Measurements from ENCODE around the gene TGM1. TPM values are rescaled to one million over a fixed set of nuclear protein-coding genes. Genes with fewer than 3 reads are reported as not detected.

TGM1 gene
- total and polyA plus RNA-seq, 2 donors (not counting 1 experiment from before 2014, with no cell fraction given): 0.83 to 1.4 TPM

DNA sequence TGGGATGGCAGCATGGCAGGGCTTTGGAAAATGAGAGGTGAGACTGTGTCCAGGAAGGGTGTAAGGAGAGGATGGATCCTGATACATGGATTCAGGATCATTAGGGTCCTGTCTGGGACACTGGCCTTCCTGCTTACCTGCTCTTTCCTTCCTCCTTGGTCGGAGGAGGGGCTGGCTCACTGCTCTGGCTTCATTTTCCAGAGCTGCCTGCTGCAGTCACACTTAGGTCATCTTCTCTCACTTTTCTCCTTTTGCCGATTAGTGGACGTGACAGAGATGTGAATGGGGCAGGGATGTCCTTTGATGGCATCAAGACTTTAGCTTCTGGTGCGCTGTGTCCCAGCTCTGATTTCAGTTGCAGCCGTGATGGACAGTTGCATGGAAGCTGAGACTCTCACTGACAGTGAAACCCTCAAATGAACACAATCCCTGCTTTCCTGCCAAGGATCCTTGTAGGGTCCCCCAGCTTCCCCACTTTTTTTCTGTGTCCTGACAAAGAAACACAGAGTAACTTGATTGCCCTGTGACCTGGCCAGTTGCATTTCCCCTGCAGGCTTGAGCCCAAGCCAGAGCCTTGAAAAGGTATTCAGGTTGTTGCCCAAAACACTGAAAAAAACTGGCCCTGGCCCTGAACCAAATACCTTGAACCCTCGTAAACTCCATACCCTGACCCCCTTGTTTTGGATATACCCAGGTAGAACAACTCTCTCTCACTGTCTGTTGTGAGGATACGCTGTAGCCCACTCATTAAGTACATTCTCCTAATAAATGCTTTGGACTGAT lies 45.6 kb upstream of the TGM1 start:
- H3K27me3 ChIP-seq (ENCODE audit: control insufficient read depth, insufficient read depth, low read length): no peaks in the 10 kb centered on the region
- no peak overlapping the region for H3K4me2 ChIP-seq (ENCODE audit: extremely low read depth, insufficient read depth, low read length)
- H3K4me3 ChIP-seq (replicated peaks in 1 of 4; ENCODE audit: control extremely low read depth in 1 of 4, insufficient read depth in 1 of 4, low read depth in 3 of 4, low read length in 4 of 4): no peak overlapping the region
- peaks cover 12% of the 10 kb centered on the region for H3K4me1 ChIP-seq (ENCODE audit: control insufficient read depth, extremely low read depth, insufficient read depth, low read length)
- no peaks in the 10 kb centered on the region for H3K9me3 ChIP-seq (ENCODE audit: control insufficient read depth, insufficient read depth, low read depth, low read length)
- H3K79me2 ChIP-seq (ENCODE audit: control insufficient read depth, insufficient read depth, low read length): no peaks in the 10 kb centered on the region
- no peak overlapping the region for H2AFZ ChIP-seq (ENCODE audit: low read length)
- H4K20me1 ChIP-seq (ENCODE audit: control insufficient read depth, extremely low read depth, insufficient read depth, low read length): no peaks in the 10 kb centered on the region
- DNase-seq (ENCODE audit: low read depth in 2 of 2): no peak
- TF ChIP-seq EZH2 (IDR thresholded peaks at IDR 0.05; ENCODE audit: low read length, missing control alignments): no peak
- TF ChIP-seq, protein P1, sequence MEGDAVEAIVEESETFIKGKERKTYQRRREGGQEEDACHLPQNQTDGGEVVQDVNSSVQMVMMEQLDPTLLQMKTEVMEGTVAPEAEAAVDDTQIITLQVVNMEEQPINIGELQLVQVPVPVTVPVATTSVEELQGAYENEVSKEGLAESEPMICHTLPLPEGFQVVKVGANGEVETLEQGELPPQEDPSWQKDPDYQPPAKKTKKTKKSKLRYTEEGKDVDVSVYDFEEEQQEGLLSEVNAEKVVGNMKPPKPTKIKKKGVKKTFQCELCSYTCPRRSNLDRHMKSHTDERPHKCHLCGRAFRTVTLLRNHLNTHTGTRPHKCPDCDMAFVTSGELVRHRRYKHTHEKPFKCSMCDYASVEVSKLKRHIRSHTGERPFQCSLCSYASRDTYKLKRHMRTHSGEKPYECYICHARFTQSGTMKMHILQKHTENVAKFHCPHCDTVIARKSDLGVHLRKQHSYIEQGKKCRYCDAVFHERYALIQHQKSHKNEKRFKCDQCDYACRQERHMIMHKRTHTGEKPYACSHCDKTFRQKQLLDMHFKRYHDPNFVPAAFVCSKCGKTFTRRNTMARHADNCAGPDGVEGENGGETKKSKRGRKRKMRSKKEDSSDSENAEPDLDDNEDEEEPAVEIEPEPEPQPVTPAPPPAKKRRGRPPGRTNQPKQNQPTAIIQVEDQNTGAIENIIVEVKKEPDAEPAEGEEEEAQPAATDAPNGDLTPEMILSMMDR (conservative IDR thresholded peaks at IDR 0.05 in 1 of 2, IDR thresholded peaks at IDR 0.05 in 1 of 2; ENCODE audit: low read depth in 1 of 2, low read length in 2 of 2): no peak
- H3K36me3 ChIP-seq (ENCODE audit: control insufficient read depth, insufficient read depth, low read length): peaks cover 11% of the 10 kb centered on the region
- H3K27ac ChIP-seq (ENCODE audit: insufficient read depth, low read length): no peak overlapping the region
- H3K9ac ChIP-seq (ENCODE audit: insufficient read depth, low read length): no peak overlapping the region

DNA sequence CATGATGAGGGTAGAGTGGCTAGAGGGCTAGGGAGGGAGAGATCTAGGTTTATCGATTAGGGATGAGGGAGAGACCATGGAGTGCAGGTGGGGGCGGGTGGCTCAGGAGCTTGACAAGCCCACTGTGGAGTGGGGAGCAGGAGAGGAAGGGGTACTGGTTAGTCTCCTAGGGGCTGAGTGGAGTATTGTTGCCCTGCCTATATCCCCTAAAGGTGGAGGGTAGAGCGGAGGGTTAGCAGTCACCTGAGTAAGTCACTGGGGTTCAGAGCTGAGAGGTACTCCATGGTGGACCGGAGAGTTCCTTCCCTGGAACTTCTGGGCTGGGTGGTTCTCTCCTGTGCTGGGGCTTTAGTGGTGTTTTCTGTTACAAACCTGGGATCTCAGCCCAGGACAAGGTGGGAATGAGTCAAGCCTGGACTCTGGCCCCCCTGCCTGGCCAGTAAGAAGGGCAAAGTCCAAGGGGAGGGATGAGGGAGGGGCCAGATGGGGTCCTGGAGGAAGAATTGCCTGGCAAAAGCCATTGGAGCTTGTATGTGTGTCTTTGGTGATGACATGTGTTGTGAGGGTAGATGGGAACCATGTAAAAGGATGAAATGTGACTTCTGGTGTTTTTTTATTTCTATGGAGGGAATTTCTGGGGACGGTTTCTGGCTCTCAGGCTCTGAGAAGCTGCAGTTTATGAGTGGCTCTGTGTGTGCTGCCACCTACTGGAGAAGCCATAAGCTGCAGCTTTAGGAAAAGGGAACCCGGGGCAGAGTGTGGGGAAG lies 44.8 kb upstream of the TGM1 start, which contains the start of gene CIDEB:
Gene CIDEB, minus strand, starts transcription at position 403 of the 767 bp plus-strand sequence. Its CDS starts 119 bp downstream, at position 284.
- Histone ChIP-seq H3K4me2 (ENCODE audit: extremely low read depth, insufficient read depth, low read length) (no peak within 1 kb of the TSS), H3K9ac (ENCODE audit: insufficient read depth, low read length) (no peak within 1 kb of the TSS), H3K27ac (ENCODE audit: insufficient read depth, low read length) (no peak within 1 kb of the TSS), H3K27me3 (ENCODE audit: control insufficient read depth, insufficient read depth, low read length) (no peaks in the 10 kb centered on the region), H3K79me2 (ENCODE audit: control insufficient read depth, insufficient read depth, low read length) (no peaks in the 10 kb centered on the region), H3K36me3 (ENCODE audit: control insufficient read depth, insufficient read depth, low read length) (peaks cover 13% of the 10 kb centered on the region), H3K4me3 (replicated peaks in 1 of 4; ENCODE audit: control extremely low read depth in 1 of 4, insufficient read depth in 1 of 4, low read depth in 3 of 4, low read length in 4 of 4) (no peak within 1 kb of the TSS), H2AFZ (ENCODE audit: low read length) (no peak within 1 kb of the TSS), H3K9me3 (ENCODE audit: control insufficient read depth, insufficient read depth, low read depth, low read length) (no peaks in the 10 kb centered on the region), H4K20me1 (ENCODE audit: control insufficient read depth, extremely low read depth, insufficient read depth, low read length) (no peaks in the 10 kb centered on the region), H3K4me1 (ENCODE audit: control insufficient read depth, extremely low read depth, insufficient read depth, low read length) (peaks cover 9% of the 10 kb centered on the region)
- no peak for TF ChIP-seq EZH2 (IDR thresholded peaks at IDR 0.05; ENCODE audit: low read length, missing control alignments)
- TF ChIP-seq, protein P1 (conservative IDR thresholded peaks at IDR 0.05 in 1 of 2, IDR thresholded peaks at IDR 0.05 in 1 of 2; ENCODE audit: low read depth in 1 of 2, low read length in 2 of 2): peak; percentile 94 to 97
- DNase-seq (ENCODE audit: low read depth in 2 of 2): peak; percentile 22 to 53

DNA sequence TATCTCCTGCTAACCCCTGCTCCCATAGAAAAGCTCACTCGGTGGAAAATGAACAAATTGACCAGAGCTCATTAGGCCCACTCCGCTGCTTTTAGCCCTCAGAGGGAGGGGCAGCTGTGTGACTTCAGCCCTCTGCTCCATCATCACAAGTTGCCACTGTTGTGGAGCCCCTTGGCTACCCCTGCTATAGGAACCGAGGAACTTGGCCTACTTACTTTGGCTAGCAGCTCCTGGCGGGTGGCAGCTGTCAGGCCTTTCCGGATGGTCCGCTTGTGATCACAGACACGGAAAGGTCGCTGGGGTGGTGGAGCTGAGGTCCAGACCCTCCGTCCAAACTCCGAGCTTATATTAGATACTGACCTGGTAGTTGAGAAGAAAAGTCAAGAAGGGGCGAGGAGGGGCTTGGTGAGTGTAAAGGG lies 44.2 kb upstream of the TGM1 start:
- no peak overlapping the region for H3K27ac ChIP-seq (ENCODE audit: insufficient read depth, low read length)
- no peak overlapping the region for H3K4me2 ChIP-seq (ENCODE audit: extremely low read depth, insufficient read depth, low read length)
- no peaks in the 10 kb centered on the region for H3K79me2 ChIP-seq (ENCODE audit: control insufficient read depth, insufficient read depth, low read length)
- no peaks in the 10 kb centered on the region for H3K27me3 ChIP-seq (ENCODE audit: control insufficient read depth, insufficient read depth, low read length)
- no peak for DNase-seq (ENCODE audit: low read depth in 2 of 2)
- peaks cover 19% of the 10 kb centered on the region for H3K36me3 ChIP-seq (ENCODE audit: control insufficient read depth, insufficient read depth, low read length)
- H4K20me1 ChIP-seq (ENCODE audit: control insufficient read depth, extremely low read depth, insufficient read depth, low read length): no peaks in the 10 kb centered on the region
- H3K9me3 ChIP-seq (ENCODE audit: control insufficient read depth, insufficient read depth, low read depth, low read length): no peaks in the 10 kb centered on the region
- no peak overlapping the region for H3K9ac ChIP-seq (ENCODE audit: insufficient read depth, low read length)
- H3K4me1 ChIP-seq (ENCODE audit: control insufficient read depth, extremely low read depth, insufficient read depth, low read length): peaks cover 9% of the 10 kb centered on the region
- TF ChIP-seq EZH2 (IDR thresholded peaks at IDR 0.05; ENCODE audit: low read length, missing control alignments): no peak
- TF ChIP-seq, protein P1 (conservative IDR thresholded peaks at IDR 0.05 in 1 of 2, IDR thresholded peaks at IDR 0.05 in 1 of 2; ENCODE audit: low read depth in 1 of 2, low read length in 2 of 2): no peak
- H2AFZ ChIP-seq (ENCODE audit: low read length): no peak overlapping the region
- no peak overlapping the region for H3K4me3 ChIP-seq (replicated peaks in 1 of 4; ENCODE audit: control extremely low read depth in 1 of 4, insufficient read depth in 1 of 4, low read depth in 3 of 4, low read length in 4 of 4)
